GM12878 (cell line): ENCODE measurements around the gene ANXA3. TPM values are rescaled to one million over a fixed set of nuclear protein-coding genes. Genes with fewer than 3 reads are reported as not detected.

Experiments used
- ATAC-seq: fragments of 200-7000 bp; cut with Tn5 transposase; 3 replicates; pipeline ENCODE4 v1.9.1; 2020; ENCODE audit warnings: mild to moderate bottlenecking, moderate library complexity
- BruUV-seq: library from RNA; stranded (reverse); fragments of 400-500 nt; replicated peaks from 2 replicates; lab custom pipeline; 2021; lab: Mats Ljungman, UMichigan
- CTCF ChIA-PET: fragments of 300-600 bp; sonication (Branson Sonifier 250); formaldehyde crosslinking; extraction: SDS; loops from one replicate; lab custom pipeline; 2021; ENCODE audit warnings: inconsistent platforms; lab: Yijun Ruan, JAX
- POLR2A ChIA-PET: fragments of 350-600 bp; formaldehyde crosslinking; extraction: SDS; loops from one replicate; lab custom pipeline; 2021; ENCODE audit warnings: inconsistent platforms; lab: Charles Lee
- RAD21 ChIA-PET: fragments of 300-600 bp; sonication (Branson Sonifier 250); formaldehyde crosslinking; loops from one replicate; lab custom pipeline; 2023; ENCODE audit warnings: antibody characterized with exemption; ENCODE audit not compliant: unreplicated experiment; lab: Charles Lee
- SMC1A ChIA-PET: fragments of 300-600 bp; sonication (Branson Sonifier 250); formaldehyde crosslinking; loops from one replicate; lab custom pipeline; 2023; ENCODE audit not compliant: unreplicated experiment, uncharacterized antibody; lab: Charles Lee
- DNase-seq: peaks from one replicate; pipeline ENCODE4 v3.0.0-alpha.2; 2011; ENCODE audit warnings: low read depth, low spot score
- FAIRE-seq: peaks from 3 replicates; lab custom pipeline; 2011; peaks lifted over from hg19 to GRCh38; lab: Jason Lieb, UNC
- H2AFZ ChIP-seq: 2 replicates; pipeline ENCODE4 v1.6.0; 2011; ENCODE audit warnings: low read depth, low read length, control low read depth; ENCODE audit not compliant: control insufficient read depth
- H3K27ac ChIP-seq: 2 replicates; pipeline ENCODE4 v1.5.1; 2011; ENCODE audit warnings: control low read depth; ENCODE audit not compliant: control insufficient read depth, insufficient read depth
- H3K27me3 ChIP-seq, 2 experiments: replicated peaks in 1 of 2; 2 replicates each; pipeline versions ENCODE4 v1.6.0 to v1.6.1; 2011; ENCODE audit warnings: low read length in 1 of 2; ENCODE audit not compliant: control insufficient read depth in 2 of 2, insufficient read depth in 2 of 2
- H3K36me3 ChIP-seq, 2 experiments: 2 replicates each; pipeline ENCODE4 v1.5.1; 2011; ENCODE audit warnings: low read length in 1 of 2; ENCODE audit not compliant: control insufficient read depth in 2 of 2, insufficient read depth in 2 of 2
- H3K4me1 ChIP-seq: 2 replicates; pipeline ENCODE4 v1.6.1; 2011; ENCODE audit warnings: mild to moderate bottlenecking, low read length, moderate library complexity, mixed read lengths; ENCODE audit not compliant: control insufficient read depth, insufficient read depth
- H3K4me2 ChIP-seq: 2 replicates; pipeline ENCODE4 v1.6.0; 2011; ENCODE audit warnings: control low read depth; ENCODE audit not compliant: control insufficient read depth, insufficient read depth
- H3K4me3 ChIP-seq: fragments of 200-600 bp; sonication (generic); 2 replicates; pipeline ENCODE4 v1.5.1; 2016
- H3K79me2 ChIP-seq: 2 replicates; pipeline ENCODE4 v1.6.0; 2011; ENCODE audit warnings: low read length; ENCODE audit not compliant: control insufficient read depth, insufficient read depth
- H3K9ac ChIP-seq: 2 replicates; pipeline ENCODE4 v1.8.0; 2011; ENCODE audit warnings: low read length, control low read depth, mixed read lengths; ENCODE audit not compliant: control insufficient read depth, insufficient read depth
- H3K9me3 ChIP-seq: replicated peaks from 3 replicates; pipeline ENCODE4 v1.5.1; 2011; ENCODE audit warnings: mild to moderate bottlenecking, low read length; ENCODE audit not compliant: control insufficient read depth, insufficient read depth
- H4K20me1 ChIP-seq: 2 replicates; pipeline ENCODE4 v1.6.0; 2011; ENCODE audit not compliant: control insufficient read depth, insufficient read depth
- CBX5 ChIP-seq: sonication (generic); IDR thresholded peaks from 2 replicates; pipeline ENCODE4 v1.6.1; 2016; ENCODE audit warnings: low read depth, moderate library complexity, mild to moderate bottlenecking, inconsistent platforms
- FOS ChIP-seq: IDR thresholded peaks from 3 replicates; pipeline ENCODE4 v1.6.1; 2011; ENCODE audit warnings: borderline replicate concordance; ENCODE audit not compliant: insufficient read length; ENCODE audit errors: extremely low read depth
- MYC ChIP-seq: IDR thresholded peaks from 2 replicates; pipeline ENCODE4 v1.6.1; 2011; ENCODE audit warnings: mild to moderate bottlenecking, low read length, moderate library complexity, inconsistent platforms; ENCODE audit not compliant: insufficient read depth, insufficient replicate concordance, insufficient read length, severe bottlenecking
- NFYB ChIP-seq: IDR thresholded peaks from 2 replicates; pipeline ENCODE4 v1.6.1; 2011; ENCODE audit warnings: low read depth, mild to moderate bottlenecking, low read length, improper control_type of control experiment, moderate library complexity; ENCODE audit not compliant: insufficient read depth
- NR2C1 ChIP-seq: fragments of 450-650 bp; IDR thresholded peaks from 2 replicates; pipeline ENCODE4 v1.6.1; 2017; ENCODE audit warnings: antibody characterized with exemption, mild to moderate bottlenecking, moderate library complexity
- PML ChIP-seq: IDR thresholded peaks from 2 replicates; pipeline ENCODE4 v1.6.1; 2012; ENCODE audit warnings: low read length, inconsistent platforms
- RB1 ChIP-seq: fragments of 450-650 bp; formaldehyde crosslinking; IDR thresholded peaks from 2 replicates; pipeline ENCODE4 v1.6.1; 2017; ENCODE audit warnings: mild to moderate bottlenecking, borderline replicate concordance
- TCF3 ChIP-seq: IDR thresholded peaks from 2 replicates; pipeline ENCODE4 v1.6.1; 2012; ENCODE audit warnings: low read depth, mild to moderate bottlenecking, low read length, borderline replicate concordance; ENCODE audit not compliant: insufficient read depth
- ZNF217 ChIP-seq: fragments of 450-650 bp; IDR thresholded peaks from 2 replicates; pipeline ENCODE4 v1.6.1; 2017; ENCODE audit warnings: antibody characterized with exemption, mild to moderate bottlenecking
- WGBS: methylation state at CpG from one replicate; pipeline ENCODE4 v1.1.6; 2016; ENCODE audit warnings: low lambda C conversion rate; ENCODE audit not compliant: insufficient replicate concordance, insufficient coverage; ENCODE audit errors: missing lambda C conversion rate; 5-methylcytosine and 5-hydroxymethylcytosine counted together
- in situ Hi-C: fragments of 300-500 bp; cut with MboI; formaldehyde crosslinking; loops from 9 replicates; pipeline ENCODE4 v1.14.3; 2018; ENCODE audit warnings: mixed read lengths
- intact Hi-C: fragments of 100-400 bp; cut with micrococcal nuclease; formaldehyde crosslinking; loops from one replicate; pipeline ENCODE4 v1.14.2; 2022; ENCODE audit not compliant: unreplicated experiment
- polyA plus RNA-seq, 11 experiments: library from polyadenylated mRNA; depleted of rRNA in 4 of 11; unstranded in 6 of 11; stranded (reverse) in 5 of 11; fragments of >200 nt; fragmentation: Nextera tagmentation in 4 of 11; fragmentation: Illumina TruSeq in 1 of 11; extraction: Ambion mirVana in 4 of 11; extraction: Trizol in 1 of 11; gene quantifications; 1 replicate in 1 of 11; 2 replicates in 10 of 11; pipeline versions ENCODE4 v1.2.1 to v1.2.3, GENCODE V29; 2011 to 2016; ENCODE audit warnings: inconsistent platforms in 2 of 11, missing spikeins in 2 of 11, low read depth in 1 of 11
- total RNA-seq, 4 experiments: library from RNA; depleted of rRNA in 3 of 4; stranded (reverse); fragments of >200 nt in 3 of 4; fragmentation: Illumina TruSeq in 1 of 4; extraction: Trizol in 1 of 4; gene quantifications; 2 replicates each; pipeline versions ENCODE4 v1.2.1 to v1.2.3, GENCODE V29; 2013 to 2021
- TF ChIP-seq, protein P1 (sequence below): fragments of 450-650 bp; IDR thresholded peaks from 2 replicates; pipeline ENCODE4 v1.6.1; 2017; ENCODE audit warnings: mild to moderate bottlenecking, low read depth, inconsistent platforms; ENCODE audit not compliant: poor library complexity, severe bottlenecking
- TF ChIP-seq, protein P2 (sequence below): fragments of 450-650 bp; conservative IDR thresholded peaks from 2 replicates; pipeline ENCODE4 v1.6.1; 2017; ENCODE audit warnings: mild to moderate bottlenecking, moderate library complexity
- TF ChIP-seq, protein P3 (sequence below): IDR thresholded peaks from 2 replicates; pipeline ENCODE4 v1.6.1; 2012; ENCODE audit warnings: improper control_type of control experiment, low read depth, low read length; ENCODE audit not compliant: insufficient replicate concordance

ANXA3 gene
- total and polyA plus RNA-seq, 10 of the 15 experiments (the other 5 are each of a cell fraction or from before 2014, with no cell fraction given): 0.28 to 14.7 (median 0.91) TPM

GRCh38 chr4:78570117-78570516 is 18.5 kb downstream of the ANXA3 start:
- no peaks in the 10 kb centered on the region; the same call in 2 of the 3 replicates for H3K9me3 ChIP-seq
- ChIA-PET CTCF (interaction anchor here (0.8 to 4.5 kb wide), 5 partner anchors 17 to 273 kb away, joined by 3 to 19 read pairs (median 3); no protein-coding TSS in a partner anchor), SMC1A (interaction anchor here (0.8 to 7.1 kb wide), 8 partner anchors 12 to 510 kb away, joined by 3 to 69 read pairs (median 5); no protein-coding TSS in a partner anchor), POLR2A (no interaction called here), RAD21 (interaction anchor here (1.1 to 3.7 kb wide), 8 partner anchors 20 to 610 kb away, joined by 3 to 29 read pairs (median 5); no protein-coding TSS in a partner anchor)
- no peak overlapping the region for H3K4me2 ChIP-seq
- no peaks in the 10 kb centered on the region for H3K79me2 ChIP-seq
- no peaks in the 10 kb centered on the region for H3K27me3 ChIP-seq
- no peaks in the 10 kb centered on the region for H4K20me1 ChIP-seq
- H2AFZ ChIP-seq: no peak overlapping the region
- no peak overlapping the region for H3K9ac ChIP-seq
- DNase-seq (no peak), FAIRE-seq (no peak), ATAC-seq (no peak)
- H3K36me3 ChIP-seq: no peaks in the 10 kb centered on the region
- WGBS: 30% methylated on average over 2 of the region's 2 CpGs
- peaks cover 6% of the 10 kb centered on the region for H3K4me1 ChIP-seq
- no TSS peak for BruUV-seq
- in situ Hi-C loops: no loop called here
- intact Hi-C loops: no loop called here
- H3K27ac ChIP-seq: no peak overlapping the region
- H3K4me3 ChIP-seq: no peak overlapping the region
- TF ChIP-seq ZNF217 (no peak), FOS (no peak), NFYB (no peak), RB1 (no peak), TCF3 (no peak), MYC (no peak), PML (no peak), CBX5 (no peak), NR2C1 (no peak)
- TF ChIP-seq, protein P1, sequence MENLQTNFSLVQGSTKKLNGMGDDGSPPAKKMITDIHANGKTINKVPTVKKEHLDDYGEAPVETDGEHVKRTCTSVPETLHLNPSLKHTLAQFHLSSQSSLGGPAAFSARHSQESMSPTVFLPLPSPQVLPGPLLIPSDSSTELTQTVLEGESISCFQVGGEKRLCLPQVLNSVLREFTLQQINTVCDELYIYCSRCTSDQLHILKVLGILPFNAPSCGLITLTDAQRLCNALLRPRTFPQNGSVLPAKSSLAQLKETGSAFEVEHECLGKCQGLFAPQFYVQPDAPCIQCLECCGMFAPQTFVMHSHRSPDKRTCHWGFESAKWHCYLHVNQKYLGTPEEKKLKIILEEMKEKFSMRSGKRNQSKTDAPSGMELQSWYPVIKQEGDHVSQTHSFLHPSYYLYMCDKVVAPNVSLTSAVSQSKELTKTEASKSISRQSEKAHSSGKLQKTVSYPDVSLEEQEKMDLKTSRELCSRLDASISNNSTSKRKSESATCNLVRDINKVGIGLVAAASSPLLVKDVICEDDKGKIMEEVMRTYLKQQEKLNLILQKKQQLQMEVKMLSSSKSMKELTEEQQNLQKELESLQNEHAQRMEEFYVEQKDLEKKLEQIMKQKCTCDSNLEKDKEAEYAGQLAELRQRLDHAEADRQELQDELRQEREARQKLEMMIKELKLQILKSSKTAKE: no peak
- TF ChIP-seq, protein P2, sequence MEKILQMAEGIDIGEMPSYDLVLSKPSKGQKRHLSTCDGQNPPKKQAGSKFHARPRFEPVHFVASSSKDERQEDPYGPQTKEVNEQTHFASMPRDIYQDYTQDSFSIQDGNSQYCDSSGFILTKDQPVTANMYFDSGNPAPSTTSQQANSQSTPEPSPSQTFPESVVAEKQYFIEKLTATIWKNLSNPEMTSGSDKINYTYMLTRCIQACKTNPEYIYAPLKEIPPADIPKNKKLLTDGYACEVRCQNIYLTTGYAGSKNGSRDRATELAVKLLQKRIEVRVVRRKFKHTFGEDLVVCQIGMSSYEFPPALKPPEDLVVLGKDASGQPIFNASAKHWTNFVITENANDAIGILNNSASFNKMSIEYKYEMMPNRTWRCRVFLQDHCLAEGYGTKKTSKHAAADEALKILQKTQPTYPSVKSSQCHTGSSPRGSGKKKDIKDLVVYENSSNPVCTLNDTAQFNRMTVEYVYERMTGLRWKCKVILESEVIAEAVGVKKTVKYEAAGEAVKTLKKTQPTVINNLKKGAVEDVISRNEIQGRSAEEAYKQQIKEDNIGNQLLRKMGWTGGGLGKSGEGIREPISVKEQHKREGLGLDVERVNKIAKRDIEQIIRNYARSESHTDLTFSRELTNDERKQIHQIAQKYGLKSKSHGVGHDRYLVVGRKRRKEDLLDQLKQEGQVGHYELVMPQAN: no peak
- TF ChIP-seq, protein P3, sequence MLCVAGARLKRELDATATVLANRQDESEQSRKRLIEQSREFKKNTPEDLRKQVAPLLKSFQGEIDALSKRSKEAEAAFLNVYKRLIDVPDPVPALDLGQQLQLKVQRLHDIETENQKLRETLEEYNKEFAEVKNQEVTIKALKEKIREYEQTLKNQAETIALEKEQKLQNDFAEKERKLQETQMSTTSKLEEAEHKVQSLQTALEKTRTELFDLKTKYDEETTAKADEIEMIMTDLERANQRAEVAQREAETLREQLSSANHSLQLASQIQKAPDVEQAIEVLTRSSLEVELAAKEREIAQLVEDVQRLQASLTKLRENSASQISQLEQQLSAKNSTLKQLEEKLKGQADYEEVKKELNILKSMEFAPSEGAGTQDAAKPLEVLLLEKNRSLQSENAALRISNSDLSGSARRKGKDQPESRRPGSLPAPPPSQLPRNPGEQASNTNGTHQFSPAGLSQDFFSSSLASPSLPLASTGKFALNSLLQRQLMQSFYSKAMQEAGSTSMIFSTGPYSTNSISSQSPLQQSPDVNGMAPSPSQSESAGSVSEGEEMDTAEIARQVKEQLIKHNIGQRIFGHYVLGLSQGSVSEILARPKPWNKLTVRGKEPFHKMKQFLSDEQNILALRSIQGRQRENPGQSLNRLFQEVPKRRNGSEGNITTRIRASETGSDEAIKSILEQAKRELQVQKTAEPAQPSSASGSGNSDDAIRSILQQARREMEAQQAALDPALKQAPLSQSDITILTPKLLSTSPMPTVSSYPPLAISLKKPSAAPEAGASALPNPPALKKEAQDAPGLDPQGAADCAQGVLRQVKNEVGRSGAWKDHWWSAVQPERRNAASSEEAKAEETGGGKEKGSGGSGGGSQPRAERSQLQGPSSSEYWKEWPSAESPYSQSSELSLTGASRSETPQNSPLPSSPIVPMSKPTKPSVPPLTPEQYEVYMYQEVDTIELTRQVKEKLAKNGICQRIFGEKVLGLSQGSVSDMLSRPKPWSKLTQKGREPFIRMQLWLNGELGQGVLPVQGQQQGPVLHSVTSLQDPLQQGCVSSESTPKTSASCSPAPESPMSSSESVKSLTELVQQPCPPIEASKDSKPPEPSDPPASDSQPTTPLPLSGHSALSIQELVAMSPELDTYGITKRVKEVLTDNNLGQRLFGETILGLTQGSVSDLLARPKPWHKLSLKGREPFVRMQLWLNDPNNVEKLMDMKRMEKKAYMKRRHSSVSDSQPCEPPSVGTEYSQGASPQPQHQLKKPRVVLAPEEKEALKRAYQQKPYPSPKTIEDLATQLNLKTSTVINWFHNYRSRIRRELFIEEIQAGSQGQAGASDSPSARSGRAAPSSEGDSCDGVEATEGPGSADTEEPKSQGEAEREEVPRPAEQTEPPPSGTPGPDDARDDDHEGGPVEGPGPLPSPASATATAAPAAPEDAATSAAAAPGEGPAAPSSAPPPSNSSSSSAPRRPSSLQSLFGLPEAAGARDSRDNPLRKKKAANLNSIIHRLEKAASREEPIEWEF: no peak
